ENCODE results near the gene C12orf54. TPM values are rescaled to one million over a fixed set of nuclear protein-coding genes. Genes with fewer than 3 reads are reported as not detected.

The C12orf54 gene
- total RNA-seq, 1 experiment from 2014 or later, result not detected

- Histone ChIP-seq H3T11ph (ENCODE audit: low read length) (no peak overlapping the region), H3K4me2 (ENCODE audit: insufficient read depth, insufficient read length, low read length) (no peak overlapping the region), H4K20me1 (ENCODE audit: control insufficient read depth, insufficient read depth, insufficient read length) (no peaks in the 10 kb centered on the region), H3K23me2 (ENCODE audit: insufficient read length, low read depth, low read length, poor library complexity, severe bottlenecking) (no peaks in the 10 kb centered on the region), H4K5ac (ENCODE audit: insufficient read length, low read depth, low read length) (no peak overlapping the region), H3K4ac (ENCODE audit: low read depth, low read length) (no peak overlapping the region), H4K8ac (replicated peaks; ENCODE audit: insufficient read length, low read depth, low read length) (no peak overlapping the region), H3K56ac (ENCODE audit: insufficient read length, low read depth, low read length) (no peak overlapping the region), H2AFZ (ENCODE audit: low read length) (no peak overlapping the region), H3K4me1 (ENCODE audit: insufficient read depth, low read length) (no peaks in the 10 kb centered on the region), H3K79me2 (ENCODE audit: insufficient read depth, low read length) (no peaks in the 10 kb centered on the region), H3K27me3 (ENCODE audit: insufficient read depth, low read length) (no peaks in the 10 kb centered on the region), H2BK5ac (ENCODE audit: insufficient read length, low read length) (no peak overlapping the region), H2BK20ac (ENCODE audit: low read depth, low read length, poor library complexity, severe bottlenecking) (no peak overlapping the region), H3K14ac (ENCODE audit: insufficient read depth, low read length) (no peak overlapping the region), H3K79me1 (ENCODE audit: insufficient read depth, low read depth, low read length, poor library complexity, severe bottlenecking) (no peaks in the 10 kb centered on the region), H3K23ac (ENCODE audit: insufficient read length, low read depth, low read length) (no peak overlapping the region), H2BK12ac (ENCODE audit: insufficient read length, low read depth, low read length) (no peak overlapping the region), H2BK15ac (ENCODE audit: low read depth, low read length) (no peak overlapping the region), H3K9me3 (ENCODE audit: control insufficient read depth, low read depth, low read length) (no peaks in the 10 kb centered on the region), H3K27ac (ENCODE audit: insufficient read length, low read depth, low read length) (no peak overlapping the region), H4K91ac (ENCODE audit: insufficient read length, low read depth, low read length) (no peak overlapping the region), H2AK5ac (ENCODE audit: insufficient read length, low read length) (no peak overlapping the region), H3K18ac (ENCODE audit: insufficient read length, low read depth, low read length) (no peak overlapping the region), H2BK120ac (ENCODE audit: low read depth, low read length, poor library complexity, severe bottlenecking) (no peak overlapping the region), H3K9ac (ENCODE audit: extremely low read depth, insufficient read length, low read length) (no peak overlapping the region)
- peak; percentile 70; the same call in 2 of the 3 replicates for TF ChIP-seq CTCF (conservative IDR thresholded peaks at IDR 0.05)
- Mint-ChIP-seq H3K36me3 (ENCODE audit: insufficient read depth in 1 of 3, low read depth in 3 of 3) (peaks cover 0 to 9% (median 2%) of the 10 kb centered on the region in 3 experiments; a peak in 4 of 7 replicates), H3K9me3 (peaks cover 15 to 86% of the 10 kb centered on the region in 2 experiments), H3K27me3 (ENCODE audit: low read depth) (peaks cover 7% of the 10 kb centered on the region), H3K4me1 (no peaks in the 10 kb centered on the region), H3K4me3 (no peak overlapping the region), H3K27ac (no peak overlapping the region)
- WGBS (ENCODE audit: extremely low coverage, insufficient read length, low lambda C conversion rate), result no CpG with 5 or more reads among the region's 1 CpG
- no peak for DNase-seq
These were observed 27.6 kb upstream of the C12orf54 start for GRCh38 chr12:48454667-48455066.
